Caki2 (cell line): Measurements from ENCODE around the gene STK11. TPM values are rescaled to one million over a fixed set of nuclear protein-coding genes. Genes with fewer than 3 reads are reported as not detected.

Source experiments
- DNase-seq: peaks from one replicate; pipeline ENCODE4 v3.0.0-alpha.2; 2015; ENCODE audit warnings: low read depth
- in situ Hi-C: cut with HindIII; loops from 2 replicates; pipeline ENCODE4 v1.10.0; 2016; ENCODE audit warnings: low sequenced_read_pairs, low pct_unique_long_range_greater_than_20kb, mixed read lengths
- total RNA-seq: library from RNA; depleted of rRNA; stranded (reverse); fragments of >200 nt; shearing (Covaris generic); gene quantifications from 2 replicates; pipeline ENCODE4 v1.2.3, GENCODE V29; 2014; ENCODE audit warnings: low replicate concordance

Gene STK11
- total RNA-seq, 1 experiment from 2014 or later = 74.2 TPM

DNA sequence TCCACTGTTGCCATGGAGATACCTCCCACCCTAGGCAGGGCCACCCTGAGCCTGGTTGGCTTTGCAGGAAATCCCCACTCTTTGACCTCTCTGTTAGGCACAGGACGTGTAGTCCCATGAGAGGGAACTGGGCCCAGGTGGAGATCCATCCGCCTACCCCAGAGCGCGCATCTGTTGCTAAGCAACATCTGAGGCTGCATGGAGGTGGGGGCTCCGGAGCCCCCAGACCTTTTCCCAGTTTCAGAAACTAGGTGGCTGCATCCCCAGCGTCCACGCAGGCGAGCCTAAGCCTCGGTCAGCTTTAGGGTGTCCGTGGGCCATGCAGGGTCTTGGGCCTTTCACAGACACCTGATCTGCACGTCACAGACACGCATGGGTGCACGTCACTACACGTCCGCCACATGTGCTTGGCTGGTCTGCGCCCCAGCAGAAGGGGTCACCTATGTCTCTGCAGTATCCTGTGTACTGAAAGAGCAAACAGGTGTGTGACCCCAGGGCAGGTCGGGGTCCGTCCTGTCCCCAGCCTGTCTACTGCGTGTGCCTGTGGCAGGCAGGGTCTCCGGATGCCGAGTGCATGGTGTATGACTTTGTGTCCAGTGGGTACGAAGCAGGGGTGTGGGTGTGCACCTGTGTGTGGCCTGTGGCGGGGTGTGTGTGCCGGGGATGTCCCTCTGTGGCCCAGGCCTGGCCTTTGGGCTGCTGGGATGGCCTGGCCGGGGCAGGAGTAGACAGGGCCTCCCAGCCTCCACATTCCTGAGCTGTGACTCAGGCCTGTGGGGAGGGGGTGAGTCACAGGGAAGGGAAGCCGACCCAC is 59.4 kb downstream of the STK11 start:
- in situ Hi-C loops = no loop called here

DNA sequence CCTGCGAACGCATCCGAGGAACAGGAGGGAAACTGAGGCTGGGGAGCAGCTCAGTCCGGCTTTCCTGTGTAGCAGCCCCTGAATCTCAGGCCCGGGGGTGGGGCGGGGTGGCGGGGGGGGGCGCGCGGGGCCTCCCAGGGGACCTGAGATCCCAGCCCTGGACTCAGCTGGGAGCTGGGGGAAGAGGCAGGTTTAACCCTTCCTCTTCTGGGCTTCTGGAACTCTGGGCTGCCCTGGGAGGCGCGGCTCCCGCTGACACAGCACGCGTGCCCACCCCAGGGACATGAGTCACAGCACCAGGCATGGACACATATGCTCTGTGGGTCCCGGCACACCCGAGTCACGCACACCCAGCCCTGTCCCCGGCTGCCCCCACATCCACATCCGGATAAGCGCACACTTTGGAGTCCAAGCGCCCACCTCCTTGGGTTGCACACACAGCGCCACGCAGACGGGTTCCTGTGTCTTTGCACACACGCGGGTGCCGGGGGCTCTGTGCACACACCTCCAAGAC is 60.1 kb downstream of the STK11 start:
- DNase-seq = peak; percentile 54
- in situ Hi-C loops = no loop called here

More for the DNA sequence above, 59.4 kb downstream of the STK11 start:
- peak; percentile 79 for DNase-seq

DNA sequence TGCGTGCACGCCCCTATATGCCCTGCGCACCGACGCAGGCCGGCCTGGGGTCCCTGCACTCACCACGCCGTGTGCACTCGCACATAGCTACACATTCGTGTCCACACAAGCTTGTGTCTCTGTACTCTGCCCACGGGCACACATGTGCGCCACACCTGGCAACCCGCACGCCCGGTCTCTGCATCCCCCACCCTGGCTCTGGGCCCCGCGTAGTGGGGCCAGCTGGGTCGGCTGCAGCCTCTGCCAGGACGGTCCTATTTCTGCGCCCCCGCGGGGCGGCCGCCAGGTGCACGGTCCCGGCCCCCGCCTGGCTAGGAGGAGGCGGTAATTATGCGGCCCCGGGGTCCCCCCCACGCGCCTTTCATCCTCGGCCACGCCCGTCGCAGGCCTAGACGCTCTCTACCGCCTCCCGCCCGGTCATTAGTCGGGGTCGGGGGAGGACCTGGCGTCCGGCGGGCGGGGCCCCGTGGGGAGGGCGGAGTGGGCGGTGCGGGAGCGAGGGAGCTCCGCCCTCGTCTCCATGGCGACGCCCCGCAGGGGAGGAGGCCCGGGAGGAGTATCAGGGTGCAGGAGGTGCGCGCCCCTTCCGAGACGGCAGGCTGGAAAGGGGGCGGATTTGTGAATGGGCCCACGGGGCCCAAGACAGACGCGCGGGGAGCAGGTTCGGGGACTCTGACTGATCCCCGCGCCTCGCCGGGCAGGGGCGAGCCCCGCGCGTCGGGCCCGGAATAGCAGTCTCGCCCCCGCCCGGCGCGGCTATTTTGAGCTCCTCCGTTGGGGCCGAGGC is 60.7 kb downstream of the STK11 start:
- in situ Hi-C loops = no loop called here
- DNase-seq = peak; percentile 86

DNA sequence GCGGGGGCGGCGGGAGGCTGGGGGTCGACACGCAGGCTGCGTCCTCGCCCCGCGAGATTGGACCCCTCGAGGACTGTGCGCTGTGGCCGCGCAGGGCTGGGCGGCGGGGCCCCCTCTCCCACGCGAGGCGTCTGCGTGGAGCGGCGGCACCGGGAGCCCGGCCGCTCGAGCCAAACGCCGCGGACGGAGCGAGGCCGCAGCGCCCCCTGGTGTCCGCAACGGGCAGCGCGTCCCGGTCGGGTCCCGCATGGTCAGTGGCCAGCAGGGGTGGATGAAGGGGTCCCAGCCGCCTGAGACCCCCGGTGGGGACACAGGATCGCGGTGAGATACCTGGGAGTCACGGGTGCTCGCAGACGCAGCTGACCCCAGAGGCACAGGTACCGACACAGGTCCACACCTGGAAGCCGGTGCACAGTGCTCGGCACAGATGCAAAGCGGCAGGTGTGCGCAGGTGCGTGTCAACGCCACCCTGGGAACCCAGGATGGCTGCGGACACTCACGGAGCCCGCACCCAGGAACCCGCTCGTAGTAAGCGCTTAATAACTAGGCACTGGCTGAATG is 61.4 kb downstream of the STK11 start:
- in situ Hi-C loops = no loop called here
- DNase-seq = no peak

DNA sequence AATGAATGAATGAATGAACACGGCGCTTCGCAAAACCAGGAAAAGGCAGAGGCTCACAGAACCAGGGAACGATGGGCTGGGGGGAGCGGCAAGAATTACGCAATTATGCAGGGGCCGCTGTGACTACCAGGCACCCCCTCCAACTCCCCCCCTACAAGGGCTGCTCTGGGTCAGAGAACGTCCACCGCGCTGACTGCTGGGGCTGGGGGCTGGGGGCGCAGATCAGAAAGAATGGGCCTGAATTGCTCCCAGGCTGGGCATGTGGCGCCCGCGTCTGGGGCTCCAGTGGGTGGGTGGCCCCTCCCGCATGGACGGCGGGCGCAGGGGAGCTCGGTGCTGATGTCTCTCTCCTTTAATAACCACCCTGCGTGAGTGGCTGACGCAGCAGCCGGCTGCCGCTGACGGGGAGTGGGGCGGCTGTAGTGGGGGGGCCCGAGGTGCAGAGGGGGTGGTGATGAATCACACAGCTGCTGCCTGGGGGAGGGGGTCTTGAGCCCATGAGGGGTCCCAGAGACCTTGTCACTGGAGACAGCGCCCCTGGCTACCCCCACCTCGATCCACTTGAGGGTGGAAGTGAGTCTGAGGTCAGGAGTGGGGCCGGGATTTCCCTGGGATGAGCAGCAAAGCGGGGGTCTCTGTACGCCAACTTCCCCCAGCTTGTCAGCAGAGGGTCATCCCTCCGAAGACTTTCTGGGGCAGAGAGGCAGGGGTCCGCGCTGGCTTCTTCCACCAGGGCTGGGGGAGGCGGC is 62.1 kb downstream of the STK11 start:
- in situ Hi-C loops = no loop called here

DNA sequence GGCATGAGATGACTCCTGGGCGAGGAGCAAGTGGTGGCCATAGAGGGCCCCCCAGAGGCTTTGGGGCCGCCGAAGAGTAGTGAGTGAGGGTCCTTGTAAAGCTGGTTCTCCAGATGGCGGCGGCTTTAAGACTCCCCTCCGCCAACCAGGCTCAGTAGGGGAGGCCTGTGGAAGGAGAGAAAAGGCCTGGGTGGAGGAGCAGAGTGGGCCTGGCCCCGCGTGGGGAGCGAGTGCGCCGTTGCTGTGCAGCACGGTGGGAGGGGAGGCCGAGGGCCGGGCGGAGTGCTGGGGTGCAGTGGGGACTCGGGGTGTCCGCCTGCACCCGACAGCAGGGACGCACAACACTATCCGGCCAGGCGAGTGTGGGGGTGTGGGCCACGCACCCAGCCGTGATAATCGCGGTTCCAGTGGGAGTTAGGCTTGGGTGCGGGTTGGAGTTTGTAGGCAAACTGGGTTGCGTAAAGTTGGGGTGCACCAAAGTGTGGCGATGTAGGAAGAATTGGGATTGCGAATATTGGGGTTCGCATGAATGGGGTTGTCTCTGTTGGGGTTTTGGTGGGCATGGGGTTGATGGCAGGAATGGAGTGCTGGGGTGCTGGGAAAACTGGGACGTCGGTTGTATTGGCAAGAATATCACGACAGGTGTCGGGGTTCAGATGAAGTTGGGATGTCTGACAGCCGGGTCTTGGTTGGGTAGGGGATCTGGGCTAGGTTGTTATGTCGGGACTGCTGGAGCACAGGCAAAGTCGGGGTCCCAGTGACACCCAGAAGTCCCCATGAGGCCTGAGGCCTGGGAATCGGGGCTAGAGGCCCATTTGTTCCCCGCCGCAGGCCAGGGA is 62.9 kb downstream of the STK11 start:
- in situ Hi-C loops = no loop called here
- no peak for DNase-seq

More for the DNA sequence above, 62.1 kb downstream of the STK11 start:
- DNase-seq = no peak

DNA sequence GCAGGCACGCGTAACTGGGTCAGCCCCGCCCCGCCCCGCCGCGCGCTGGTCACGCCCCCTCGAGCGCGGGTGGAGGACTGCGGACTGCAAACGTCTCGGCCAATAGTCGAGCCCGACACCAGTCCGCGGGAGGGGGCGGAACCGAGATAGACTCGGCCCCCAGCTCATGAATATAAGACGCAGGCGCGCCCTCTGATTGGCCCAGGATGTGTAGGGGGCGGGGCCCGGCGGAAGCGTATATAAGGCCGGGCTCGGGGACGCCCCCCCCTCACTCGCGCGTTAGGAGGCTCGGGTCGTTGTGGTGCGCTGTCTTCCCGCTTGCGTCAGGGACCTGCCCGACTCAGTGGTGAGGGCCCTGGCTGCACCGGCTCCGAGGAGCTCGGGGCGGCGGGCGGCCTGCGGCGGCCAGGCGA is 63.5 kb downstream of the STK11 start, which contains the start of gene CIRBP:
Gene CIRBP (plus strand): TSS at position 268 of the 413 bp plus-strand sequence. CDS start 1,602 bp downstream, outside the sequence.
- in situ Hi-C loops = no loop called here
- DNase-seq = peak; percentile 95

DNA sequence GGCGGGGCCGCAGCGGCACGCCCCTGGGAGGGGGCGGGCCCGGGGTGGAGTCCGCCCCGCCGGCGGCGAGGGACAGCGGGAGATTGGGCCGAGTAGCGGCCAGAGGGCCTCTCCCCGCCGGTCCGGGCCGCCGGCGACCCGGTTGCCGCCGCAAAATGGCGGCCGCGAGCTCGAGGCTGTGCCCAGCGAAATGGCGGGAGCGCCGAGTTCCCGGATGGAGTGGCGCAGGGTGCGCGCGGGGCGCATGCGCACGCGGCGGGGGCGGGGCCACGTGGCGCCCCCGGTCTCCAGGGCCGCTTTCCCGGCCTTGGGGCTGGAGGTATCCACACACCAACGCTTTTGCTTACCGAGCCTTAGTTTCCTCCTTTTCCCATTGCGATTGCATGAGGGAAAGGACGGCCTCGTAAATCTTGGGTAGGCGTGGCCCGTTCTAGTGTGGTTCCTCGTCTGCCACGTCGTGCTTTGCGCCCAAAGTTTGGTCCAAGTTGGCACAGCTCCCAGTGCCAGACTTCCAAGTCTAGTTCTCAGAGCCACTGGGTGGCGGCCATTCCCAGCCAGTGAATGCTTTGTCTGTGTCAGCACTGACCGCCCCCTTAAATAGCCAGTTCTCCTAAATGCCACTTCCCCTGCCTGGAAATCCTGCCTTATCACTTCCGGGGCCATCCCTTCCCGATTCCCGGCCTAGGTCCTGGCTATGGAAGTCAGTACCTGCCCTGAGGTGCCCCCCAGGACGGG is 64.1 kb downstream of the STK11 start:
- DNase-seq = peak; percentile 78
- in situ Hi-C loops = no loop called here

DNA sequence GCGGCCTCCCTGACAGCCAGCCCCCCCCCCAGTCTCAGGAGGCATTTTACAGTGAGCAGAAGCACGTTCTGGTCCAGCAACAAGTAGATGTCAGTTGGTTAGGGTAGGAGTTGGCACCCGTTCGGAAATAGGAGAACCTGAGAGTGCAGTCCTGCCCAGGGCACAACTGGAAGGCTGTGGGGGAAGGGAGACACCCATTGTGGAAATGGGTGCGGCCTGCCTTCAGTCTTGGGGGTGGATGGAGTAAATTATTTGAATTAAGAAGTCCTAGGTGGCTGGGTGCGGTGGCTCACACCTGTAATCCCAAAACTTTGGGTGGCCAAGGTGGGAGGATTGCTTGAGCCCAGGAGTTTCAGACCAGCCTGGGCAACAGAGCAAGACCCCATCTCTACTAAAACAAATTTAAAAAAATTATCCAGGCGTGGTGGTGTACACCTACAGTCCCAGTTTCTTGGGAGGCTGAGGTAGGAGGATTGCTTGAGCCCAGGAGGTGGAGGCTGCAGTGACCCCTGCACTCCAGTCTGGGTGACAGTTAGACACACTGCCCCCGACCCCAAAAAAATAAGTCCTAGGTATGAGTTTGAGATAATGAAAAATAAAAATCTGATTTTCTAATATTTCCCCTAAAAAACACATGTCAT is 64.8 kb downstream of the STK11 start:
- DNase-seq = no peak
- in situ Hi-C loops = no loop called here

DNA sequence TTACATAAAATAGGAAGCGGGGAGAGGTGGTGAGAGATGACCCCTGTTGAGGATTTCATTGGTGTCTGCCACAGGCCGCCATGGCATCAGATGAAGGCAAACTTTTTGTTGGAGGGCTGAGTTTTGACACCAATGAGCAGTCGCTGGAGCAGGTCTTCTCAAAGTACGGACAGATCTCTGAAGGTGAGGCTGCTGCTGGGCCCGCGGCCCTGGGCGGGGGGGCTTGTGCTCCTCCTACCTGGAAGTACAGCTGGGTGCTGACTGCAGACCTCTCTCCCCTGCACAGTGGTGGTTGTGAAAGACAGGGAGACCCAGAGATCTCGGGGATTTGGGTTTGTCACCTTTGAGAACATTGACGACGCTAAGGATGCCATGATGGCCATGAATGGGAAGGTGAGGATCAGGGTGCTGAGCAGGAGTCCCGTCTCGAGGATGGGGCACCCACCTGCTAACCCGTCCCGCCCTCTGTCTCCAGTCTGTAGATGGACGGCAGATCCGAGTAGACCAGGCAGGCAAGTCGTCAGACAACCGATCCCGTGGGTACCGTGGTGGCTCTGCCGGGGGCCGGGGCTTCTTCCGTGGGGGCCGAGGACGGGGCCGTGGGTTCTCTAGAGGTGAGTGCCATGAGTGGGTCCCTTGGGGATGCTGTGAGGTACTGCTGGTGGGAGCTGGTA is 65.4 kb downstream of the STK11 start:
- in situ Hi-C loops = no loop called here
- DNase-seq = no peak

DNA sequence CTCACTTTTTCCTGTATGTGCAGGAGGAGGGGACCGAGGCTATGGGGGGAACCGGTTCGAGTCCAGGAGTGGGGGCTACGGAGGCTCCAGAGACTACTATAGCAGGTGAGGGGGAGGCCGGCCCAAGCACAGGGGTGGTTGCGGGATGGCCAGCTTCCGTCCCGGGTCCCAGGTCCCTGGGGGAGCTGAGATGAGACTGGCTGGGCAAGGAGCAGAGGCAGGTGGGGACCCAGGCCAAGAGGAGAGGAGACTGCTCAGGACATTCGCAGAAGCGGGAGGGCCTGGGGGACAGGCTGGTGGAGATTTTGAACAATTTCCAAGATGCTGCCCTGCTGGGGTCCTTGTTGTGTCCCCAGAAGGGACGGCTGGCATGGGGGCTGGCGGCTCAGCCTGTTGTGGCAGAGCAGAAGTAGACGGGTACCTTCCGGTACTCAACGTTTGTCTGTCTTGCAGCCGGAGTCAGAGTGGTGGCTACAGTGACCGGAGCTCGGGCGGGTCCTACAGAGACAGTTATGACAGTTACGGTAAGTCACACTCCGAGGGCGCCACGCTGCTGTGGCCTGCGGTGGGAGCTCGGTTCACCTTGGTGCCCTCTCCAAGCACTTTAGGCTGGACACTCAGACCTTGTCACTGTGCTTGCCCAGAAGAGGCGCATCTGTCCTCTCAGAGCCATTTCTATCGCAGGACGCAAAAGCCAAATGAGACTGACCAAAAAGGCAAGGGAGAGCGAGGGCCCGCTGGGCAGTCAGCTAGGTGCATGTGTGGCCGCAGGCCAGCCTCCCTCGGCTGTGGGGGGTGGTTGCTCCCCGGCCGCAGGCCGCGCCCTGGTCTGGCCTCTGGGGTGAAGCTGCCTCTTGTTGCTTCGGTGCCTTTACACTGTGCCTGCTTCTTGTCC is 66.2 kb downstream of the STK11 start:
- in situ Hi-C loops = no loop called here

DNA sequence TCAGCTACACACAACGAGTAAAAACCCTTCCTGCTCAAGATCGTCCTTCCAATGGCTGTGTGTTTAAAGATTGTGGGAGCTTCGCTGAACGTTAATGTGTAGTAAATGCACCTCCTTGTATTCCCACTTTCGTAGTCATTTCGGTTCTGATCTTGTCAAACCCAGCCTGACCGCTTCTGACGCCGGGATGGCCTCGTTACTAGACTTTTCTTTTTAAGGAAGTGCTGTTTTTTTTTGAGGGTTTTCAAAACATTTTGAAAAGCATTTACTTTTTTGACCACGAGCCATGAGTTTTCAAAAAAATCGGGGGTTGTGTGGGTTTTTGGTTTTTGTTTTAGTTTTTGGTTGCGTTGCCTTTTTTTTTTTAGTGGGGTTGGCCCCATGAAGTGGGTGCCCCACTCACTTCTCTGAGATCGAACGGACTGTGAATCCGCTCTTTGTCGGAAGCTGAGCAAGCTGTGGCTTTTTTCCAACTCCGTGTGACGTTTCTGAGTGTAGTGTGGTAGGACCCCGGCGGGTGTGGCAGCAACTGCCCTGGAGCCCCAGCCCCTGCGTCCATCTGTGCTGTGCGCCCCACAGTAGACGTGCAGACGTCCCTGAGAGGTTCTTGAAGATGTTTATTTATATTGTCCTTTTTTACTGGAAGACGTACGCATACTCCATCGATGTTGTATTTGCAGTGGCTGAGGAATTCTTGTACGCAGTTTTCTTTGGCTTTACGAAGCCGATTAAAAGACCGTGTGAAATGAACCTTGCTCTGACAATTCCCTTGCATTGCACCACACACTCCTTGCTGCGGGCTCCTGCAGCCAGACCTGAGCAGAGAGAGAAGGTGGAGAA is 67.1 kb downstream of the STK11 start:
- no peak for DNase-seq
- in situ Hi-C loops = no loop called here

More for the DNA sequence above, 66.2 kb downstream of the STK11 start:
- DNase-seq = no peak

DNA sequence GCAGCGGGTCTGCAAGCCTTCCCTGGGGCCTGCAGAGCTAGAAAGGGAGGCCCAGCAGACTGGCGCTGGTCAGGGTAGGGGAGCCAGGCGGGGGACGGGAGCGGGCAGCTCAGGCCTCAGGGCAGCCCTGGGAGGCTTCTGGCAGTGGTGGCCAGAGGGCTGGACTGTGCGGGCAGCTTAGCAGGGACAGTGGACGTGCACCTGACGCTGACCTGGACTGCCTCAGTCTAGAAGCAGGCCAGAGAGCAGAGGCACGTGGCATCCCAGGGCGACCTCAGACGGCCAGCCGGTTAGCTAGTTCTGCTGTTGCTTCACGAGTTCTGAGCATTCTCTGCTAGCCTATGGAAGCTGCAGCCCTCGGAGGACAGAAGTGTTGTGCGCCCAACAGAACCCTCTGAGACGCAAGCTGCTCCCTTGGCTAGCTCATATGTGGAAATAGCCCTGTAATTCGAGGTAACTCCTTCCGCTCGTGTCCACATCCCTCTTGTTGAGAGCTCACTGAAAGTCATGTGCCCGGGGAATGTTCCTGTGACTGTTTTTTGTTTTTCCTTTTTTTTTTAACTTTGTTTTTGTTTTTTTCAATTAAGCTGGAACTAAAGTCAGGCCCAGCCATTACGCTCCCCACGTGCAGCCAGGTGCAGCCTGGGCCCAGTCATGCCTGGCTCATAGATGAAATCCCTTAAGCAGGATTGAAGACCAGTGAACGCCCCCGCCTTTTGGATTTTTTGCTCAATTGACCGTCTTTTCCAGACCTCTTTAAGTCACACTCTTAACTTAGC is 67.9 kb downstream of the STK11 start:
- in situ Hi-C loops = no loop called here
- no peak for DNase-seq
